Omental fat pad (tissue), 4 donors: ENCODE data around the gene FZD2. TPM values are rescaled to one million over a fixed set of nuclear protein-coding genes. Genes with fewer than 3 reads are reported as not detected.
"Not testable (repeated sequence)": the region's sequence is repeated elsewhere in the genome, so short reads cannot be mapped to it uniquely, and the experiment has no call there.

Experiments
- ATAC-seq: fragments of 150-250 bp; one replicate; pipeline ENCODE4 v1.9.1; 2016; ENCODE audit warnings: mild to moderate bottlenecking, moderate library complexity; ENCODE audit not compliant: low FRiP score
- DNase-seq: peaks from one replicate; pipeline ENCODE4 v3.0.0-alpha.2; 2019; ENCODE audit warnings: low spot score
- CTCF ChIP-seq, 3 donors: fragments of 450-650 bp; IDR thresholded peaks; one replicate each; pipeline ENCODE4 v1.5.1; 2016 to 2017; ENCODE audit warnings: antibody characterized with exemption in 3 of 3, mild to moderate bottlenecking in 3 of 3, moderate library complexity in 2 of 3
- total RNA-seq, 4 donors: library from RNA; depleted of rRNA; stranded (reverse); fragments of >200 nt; gene quantifications; one replicate each; pipeline ENCODE4 v1.1.0, GENCODE V29; 2016

FZD2 gene
- total RNA-seq, 4 donors from 2014 or later, result 0.74 to 2.4 (median 2.0) TPM

GRCh38 chr17:44558334-44558709, 1.0 kb downstream of the FZD2 start:
- ATAC-seq, result no peak

DNA sequence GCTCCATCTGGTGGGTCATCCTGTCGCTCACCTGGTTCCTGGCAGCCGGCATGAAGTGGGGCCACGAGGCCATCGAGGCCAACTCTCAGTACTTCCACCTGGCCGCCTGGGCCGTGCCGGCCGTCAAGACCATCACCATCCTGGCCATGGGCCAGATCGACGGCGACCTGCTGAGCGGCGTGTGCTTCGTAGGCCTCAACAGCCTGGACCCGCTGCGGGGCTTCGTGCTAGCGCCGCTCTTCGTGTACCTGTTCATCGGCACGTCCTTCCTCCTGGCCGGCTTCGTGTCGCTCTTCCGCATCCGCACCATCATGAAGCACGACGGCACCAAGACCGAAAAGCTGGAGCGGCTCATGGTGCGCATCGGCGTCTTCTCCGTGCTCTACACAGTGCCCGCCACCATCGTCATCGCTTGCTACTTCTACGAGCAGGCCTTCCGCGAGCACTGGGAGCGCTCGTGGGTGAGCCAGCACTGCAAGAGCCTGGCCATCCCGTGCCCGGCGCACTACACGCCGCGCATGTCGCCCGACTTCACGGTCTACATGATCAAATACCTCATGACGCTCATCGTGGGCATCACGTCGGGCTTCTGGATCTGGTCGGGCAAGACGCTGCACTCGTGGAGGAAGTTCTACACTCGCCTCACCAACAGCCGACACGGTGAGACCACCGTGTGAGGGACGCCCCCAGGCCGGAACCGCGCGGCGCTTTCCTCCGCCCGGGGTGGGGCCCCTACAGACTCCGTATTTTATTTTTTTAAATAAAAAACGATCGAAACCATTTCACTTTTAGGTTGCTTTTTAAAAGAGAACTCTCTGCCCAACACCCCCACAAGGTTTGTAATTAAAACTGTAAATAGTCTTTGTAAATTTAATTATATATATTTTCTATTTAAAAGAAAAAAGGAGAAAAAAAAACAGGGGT, 1.7 kb downstream of the FZD2 start:
- no peak for TF ChIP-seq CTCF (IDR thresholded peaks at IDR 0.05)
- DNase-seq, result no peak
- ATAC-seq, result no peak

More at GRCh38 chr17:44558334-44558709, 1.0 kb downstream of the FZD2 start:
- TF ChIP-seq CTCF (IDR thresholded peaks at IDR 0.05), result no peak
- DNase-seq, result no peak

DNA sequence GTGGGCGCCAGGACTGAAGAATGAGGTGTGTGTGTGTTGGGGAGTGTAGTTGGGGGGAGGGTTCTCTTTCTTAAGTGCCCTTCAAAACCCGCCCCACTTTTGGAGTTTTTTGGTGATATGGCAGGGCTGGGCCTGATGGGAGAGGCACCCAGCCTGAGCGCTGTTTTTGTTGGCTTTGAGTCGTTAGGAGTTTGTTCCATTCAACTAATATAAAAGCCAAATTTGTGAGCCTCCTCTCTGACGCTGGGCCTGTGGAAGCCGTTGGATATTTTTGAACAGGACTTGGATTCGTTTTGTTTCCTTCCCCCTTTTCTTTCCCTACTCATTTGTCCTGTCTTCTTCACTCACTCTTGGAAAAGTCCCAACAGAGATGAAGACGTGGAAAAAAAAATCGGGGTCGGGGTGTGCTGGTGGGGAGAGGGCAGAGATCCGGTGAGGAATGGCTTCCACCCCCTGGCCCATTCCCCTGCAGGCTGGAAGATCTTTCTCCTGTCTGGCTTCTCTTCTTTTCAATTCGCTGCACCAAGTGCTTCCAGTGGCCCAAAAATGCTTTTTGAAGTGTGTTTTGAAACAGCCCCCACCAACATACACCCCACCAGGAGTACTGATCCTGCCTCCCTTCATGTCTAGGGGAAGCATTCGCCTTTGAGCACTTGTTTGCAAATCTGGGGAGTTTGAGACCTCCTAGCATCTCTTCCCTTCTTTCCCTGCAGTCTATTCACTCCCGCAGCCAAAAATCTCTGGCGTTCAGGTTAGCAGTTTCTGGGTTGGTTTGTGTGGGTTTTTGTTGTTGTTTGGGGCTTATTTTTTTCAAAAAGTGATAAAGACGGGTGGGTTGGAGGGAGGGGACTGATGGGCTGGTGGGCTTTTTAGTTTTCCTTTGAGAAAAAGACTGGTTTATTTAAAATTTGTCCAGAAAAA, 2.6 kb downstream of the FZD2 start:
- no peak for TF ChIP-seq CTCF (IDR thresholded peaks at IDR 0.05)
- ATAC-seq, result no peak
- DNase-seq, result no peak

DNA sequence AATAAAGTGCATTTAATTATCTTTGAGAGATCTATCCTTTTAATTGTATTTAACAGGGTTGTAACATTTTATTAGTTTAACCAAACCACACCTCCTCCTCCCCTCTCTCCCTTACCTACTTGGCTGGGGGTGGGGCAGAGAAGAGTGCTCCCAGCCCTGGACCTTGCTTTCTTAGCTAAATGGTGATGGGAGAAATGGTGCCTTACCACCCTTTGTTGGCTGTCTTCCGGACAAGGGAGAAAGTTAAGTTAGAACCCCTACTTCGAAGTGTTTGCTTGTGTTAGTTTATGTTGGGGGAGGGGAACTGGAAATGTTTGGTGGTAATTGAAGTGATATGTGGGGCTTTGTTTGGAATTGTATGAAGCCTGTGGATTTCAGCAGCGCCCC, 3.9 kb downstream of the FZD2 start:
- TF ChIP-seq CTCF (IDR thresholded peaks at IDR 0.05), result no peak
- ATAC-seq (no peak), DNase-seq (no peak)

GRCh38 chr17:44564429-44564828, 7.1 kb downstream of the FZD2 start:
- no peak for ATAC-seq
- DNase-seq, result no peak
- TF ChIP-seq CTCF (IDR thresholded peaks at IDR 0.05), result no peak

DNA sequence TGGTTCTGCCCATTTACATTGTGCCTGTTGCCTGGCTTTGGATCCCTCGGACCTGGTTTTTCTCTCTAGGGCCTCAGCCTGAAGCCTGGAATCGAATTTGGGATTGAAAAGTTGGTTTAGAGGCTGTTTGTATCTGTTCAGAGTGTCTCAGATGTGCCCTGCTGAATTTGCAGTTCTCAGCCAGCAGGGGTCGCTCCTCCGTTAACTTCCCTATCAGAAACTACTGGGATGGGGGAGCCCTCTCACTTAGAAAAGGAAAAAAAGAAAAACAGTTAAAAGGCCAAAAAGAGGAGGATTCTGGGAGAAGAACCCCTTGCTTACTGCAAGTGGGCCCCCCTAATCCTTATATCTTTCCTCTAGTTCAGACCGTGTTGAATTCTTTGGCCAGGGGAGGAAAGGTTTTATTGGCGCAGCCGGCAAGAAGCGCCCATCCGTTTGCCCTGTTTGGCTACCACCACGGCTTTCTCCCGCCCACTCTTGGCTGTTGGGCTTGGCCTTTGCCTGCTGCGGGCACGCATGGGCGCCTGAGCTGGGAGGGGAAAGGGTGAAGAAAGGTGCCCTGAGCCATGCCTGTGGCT, 8.7 kb downstream of the FZD2 start:
- no peak for DNase-seq
- TF ChIP-seq CTCF (IDR thresholded peaks at IDR 0.05), result no peak
- ATAC-seq, result no peak

DNA sequence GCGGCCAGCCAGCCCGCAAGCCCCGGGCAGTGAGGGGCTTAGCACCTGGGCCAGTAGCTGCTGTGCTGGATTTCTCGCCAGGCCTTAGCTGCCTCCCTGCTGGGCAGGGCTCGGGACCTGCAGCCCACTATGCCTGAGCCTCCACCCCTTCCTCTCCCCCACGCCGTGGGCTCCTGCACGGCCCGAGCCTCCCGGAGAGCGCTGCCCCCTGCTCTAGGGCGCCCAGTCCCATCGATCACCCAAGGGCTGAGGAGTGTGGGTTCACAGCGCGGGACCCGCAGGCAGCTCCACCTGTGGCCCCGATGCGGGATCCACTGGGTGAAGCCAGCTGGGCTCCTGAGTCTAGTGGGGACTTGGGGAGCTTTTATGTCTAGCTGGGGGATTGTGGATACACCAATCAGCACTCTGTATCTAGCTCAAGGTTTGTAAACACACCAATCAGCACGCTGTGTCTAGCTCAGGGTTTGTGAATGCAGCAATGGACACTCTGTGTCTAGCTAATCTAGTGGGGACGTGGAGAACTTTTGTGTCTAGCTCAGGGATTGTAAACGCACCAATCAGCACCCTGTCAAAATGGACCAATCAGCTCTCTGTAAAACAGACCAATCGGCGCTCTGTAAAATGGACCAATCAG, 11.1 kb downstream of the FZD2 start:
- not testable (repeated sequence) for ATAC-seq, DNase-seq
